Measurements from ENCODE around the gene IRS1. TPM values are rescaled to one million over a fixed set of nuclear protein-coding genes. Genes with fewer than 3 reads are reported as not detected.

IRS1 gene
- total and polyA plus RNA-seq, 3 experiments from 2014 or later: 0.20 to 3.9 (median 3.6) TPM

DNA sequence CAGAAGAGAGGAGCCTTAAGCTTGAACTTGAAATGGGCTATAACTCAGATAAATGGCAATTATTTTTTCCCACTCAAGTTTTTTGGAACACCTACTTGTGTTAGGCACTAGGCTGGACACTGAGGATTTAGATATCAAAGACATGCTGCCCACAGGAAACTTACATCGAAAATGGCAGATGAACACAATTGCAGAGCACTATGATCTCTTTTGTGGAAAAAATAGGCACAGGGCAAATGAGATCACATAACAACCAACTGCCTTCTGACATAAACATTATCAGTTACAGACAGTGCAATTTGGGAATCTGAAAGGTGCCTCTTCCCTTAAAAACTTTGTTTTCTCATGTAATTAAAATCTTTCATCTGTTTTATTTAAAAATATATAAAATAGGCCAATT lies 3.8 kb upstream of the IRS1 start:
- H3K27ac Mint-ChIP-seq: no peak overlapping the region
- H3K36me3 Mint-ChIP-seq: peaks cover 0 to 2% (median 0%) of the 10 kb centered on the region in 3 donors
- ChIA-PET CTCF (interaction anchor here (1.2 to 2.0 kb wide), 7 partner anchors 8 to 1143 kb away, joined by 3 to 18 read pairs (median 5); no protein-coding TSS in a partner anchor), POLR2A (interaction anchor here (0.9 kb wide), 1 partner anchor 32 kb away, joined by 3 read pairs; no protein-coding TSS in a partner anchor)
- H3K9me3 Mint-ChIP-seq: no peaks in the 10 kb centered on the region
- no peaks in the 10 kb centered on the region for H3K36me3 ChIP-seq (ENCODE audit: insufficient read depth, low read length)
- H3K4me1 Mint-ChIP-seq: peaks cover 15 to 22% (median 19%) of the 10 kb centered on the region in 3 donors
- peaks cover 15% of the 10 kb centered on the region for H3K4me1 ChIP-seq (ENCODE audit: insufficient read depth, low read length)
- H3K27me3 ChIP-seq (ENCODE audit: insufficient read depth, low read length, poor library complexity, severe bottlenecking): no peaks in the 10 kb centered on the region
- H3K27me3 Mint-ChIP-seq: peaks cover 14 to 34% of the 10 kb centered on the region in 2 donors
- no peaks in the 10 kb centered on the region for H3K9me3 ChIP-seq (ENCODE audit: low read length)
- no peak overlapping the region for H3K4me3 Mint-ChIP-seq
- no peak for DNase-seq
- no peak overlapping the region for H3K27ac ChIP-seq (ENCODE audit: low read depth, low read length)
- no peak overlapping the region for H3K4me3 ChIP-seq (ENCODE audit: low read length)

DNA sequence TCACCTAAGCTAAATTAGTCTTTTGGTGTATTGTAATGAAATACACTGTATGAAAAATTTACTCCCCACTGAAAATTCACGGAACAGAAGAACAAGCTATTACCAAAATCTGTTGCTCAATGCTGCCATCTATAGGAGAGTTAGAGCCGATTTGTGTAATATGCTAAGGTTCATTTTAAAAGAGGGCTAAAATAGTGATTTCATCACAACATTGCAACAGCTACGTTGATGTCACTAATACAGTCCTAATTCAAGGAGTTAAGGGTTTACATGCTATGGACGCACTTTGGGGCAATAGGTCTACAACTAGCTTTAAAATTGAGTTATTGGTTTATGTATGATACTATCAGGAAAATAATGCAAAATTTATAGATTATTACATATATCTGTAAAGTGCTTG lies 3.0 kb upstream of the IRS1 start:
- Histone ChIP-seq H3K36me3 (ENCODE audit: insufficient read depth, low read length) (no peaks in the 10 kb centered on the region), H3K27me3 (ENCODE audit: insufficient read depth, low read length, poor library complexity, severe bottlenecking) (no peaks in the 10 kb centered on the region), H3K4me3 (ENCODE audit: low read length) (no peak overlapping the region), H3K9me3 (ENCODE audit: low read length) (no peaks in the 10 kb centered on the region), H3K4me1 (ENCODE audit: insufficient read depth, low read length) (peaks cover 15% of the 10 kb centered on the region), H3K27ac (ENCODE audit: low read depth, low read length) (no peak overlapping the region)
- ChIA-PET POLR2A (interaction anchor here (0.9 kb wide), 1 partner anchor 33 kb away, joined by 3 read pairs; no protein-coding TSS in a partner anchor), CTCF (interaction anchor here (0.6 to 2.0 kb wide), 19 partner anchors 9 to 1142 kb away, joined by 3 to 18 read pairs (median 4); no protein-coding TSS in a partner anchor)
- peaks cover 15 to 22% (median 22%) of the 10 kb centered on the region in 3 donors for H3K4me1 Mint-ChIP-seq
- H3K36me3 Mint-ChIP-seq: peaks cover 0 to 3% (median 0%) of the 10 kb centered on the region in 3 donors
- peak in 2 of 5 donors; percentile 53 to 65 for DNase-seq
- no peaks in the 10 kb centered on the region for H3K9me3 Mint-ChIP-seq
- H3K4me3 Mint-ChIP-seq: peak overlapping the region in 1 of 7 donors; percentile 18
- no peak overlapping the region for H3K27ac Mint-ChIP-seq
- peaks cover 8 to 26% of the 10 kb centered on the region in 2 donors for H3K27me3 Mint-ChIP-seq

DNA sequence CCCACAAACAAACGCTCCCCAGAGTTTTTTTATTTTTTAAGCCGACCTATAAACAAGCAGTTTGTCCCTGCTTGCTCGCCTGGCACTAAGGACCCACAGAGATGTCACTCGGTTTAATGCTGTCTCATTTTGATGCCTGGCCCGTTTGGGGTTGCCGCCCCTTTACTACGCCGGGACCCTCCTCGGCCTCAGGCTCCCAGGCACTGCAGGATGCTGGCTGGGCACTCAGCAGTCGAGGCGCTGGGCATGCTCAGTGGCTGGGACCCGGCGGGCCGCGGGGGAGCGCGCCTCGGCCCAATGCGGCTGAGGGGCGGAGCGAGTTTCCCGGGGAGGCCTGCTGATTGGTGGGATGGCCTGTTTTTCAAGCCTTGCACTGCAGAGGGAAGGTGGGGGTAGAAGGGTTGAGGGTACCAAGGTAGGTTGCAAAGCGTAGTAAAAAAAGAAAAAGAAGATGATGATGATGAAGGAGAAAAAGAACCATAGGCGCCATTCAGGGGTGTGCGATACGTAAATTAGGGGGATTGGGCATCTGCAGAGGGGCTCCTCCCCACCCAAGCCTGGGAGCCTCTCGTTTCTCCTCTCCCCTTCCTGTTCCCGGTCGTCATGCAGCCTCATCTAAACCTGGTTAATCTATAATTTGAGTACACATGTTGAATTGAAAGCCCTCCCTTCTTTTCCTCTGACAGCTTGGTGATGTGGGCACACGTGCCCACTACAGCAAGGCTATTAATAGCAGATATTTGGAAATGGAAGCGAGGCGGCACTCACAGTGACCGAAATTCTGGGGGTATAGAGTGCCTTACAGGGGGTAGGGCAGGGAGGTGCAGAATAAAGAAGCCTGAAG lies 1.5 kb upstream of the IRS1 start:
- ChIA-PET CTCF (interaction anchor here (1.1 to 3.7 kb wide), 7 partner anchors 12 to 912 kb away, joined by 4 to 26 read pairs (median 6); no protein-coding TSS in a partner anchor), POLR2A (interaction anchor here (4.7 kb wide), 1 partner anchor 35 kb away, joined by 33 read pairs; the partner anchor contains the start of gene RHBDD1)
- peak overlapping the region; percentile 51 for H3K4me3 ChIP-seq (ENCODE audit: low read length)
- H3K36me3 ChIP-seq (ENCODE audit: insufficient read depth, low read length): no peaks in the 10 kb centered on the region
- H3K4me1 ChIP-seq (ENCODE audit: insufficient read depth, low read length): peaks cover 15% of the 10 kb centered on the region
- peak in 4 of 5 donors; percentile 45 to 76 (median 61) for DNase-seq
- no peak overlapping the region for H3K27ac ChIP-seq (ENCODE audit: low read depth, low read length)
- peaks cover 6 to 16% of the 10 kb centered on the region in 2 donors for H3K27me3 Mint-ChIP-seq
- H3K9me3 ChIP-seq (ENCODE audit: low read length): no peaks in the 10 kb centered on the region
- no peaks in the 10 kb centered on the region for H3K9me3 Mint-ChIP-seq
- H3K27me3 ChIP-seq (ENCODE audit: insufficient read depth, low read length, poor library complexity, severe bottlenecking): no peaks in the 10 kb centered on the region
- H3K4me3 Mint-ChIP-seq: peak overlapping the region; percentile 82 to 94 (median 88)
- peaks cover 0 to 3% (median 0%) of the 10 kb centered on the region in 3 donors for H3K36me3 Mint-ChIP-seq
- peak overlapping the region; percentile 18 to 84 (median 71) for H3K27ac Mint-ChIP-seq
- H3K4me1 Mint-ChIP-seq: peaks cover 15 to 25% (median 22%) of the 10 kb centered on the region in 3 donors

DNA sequence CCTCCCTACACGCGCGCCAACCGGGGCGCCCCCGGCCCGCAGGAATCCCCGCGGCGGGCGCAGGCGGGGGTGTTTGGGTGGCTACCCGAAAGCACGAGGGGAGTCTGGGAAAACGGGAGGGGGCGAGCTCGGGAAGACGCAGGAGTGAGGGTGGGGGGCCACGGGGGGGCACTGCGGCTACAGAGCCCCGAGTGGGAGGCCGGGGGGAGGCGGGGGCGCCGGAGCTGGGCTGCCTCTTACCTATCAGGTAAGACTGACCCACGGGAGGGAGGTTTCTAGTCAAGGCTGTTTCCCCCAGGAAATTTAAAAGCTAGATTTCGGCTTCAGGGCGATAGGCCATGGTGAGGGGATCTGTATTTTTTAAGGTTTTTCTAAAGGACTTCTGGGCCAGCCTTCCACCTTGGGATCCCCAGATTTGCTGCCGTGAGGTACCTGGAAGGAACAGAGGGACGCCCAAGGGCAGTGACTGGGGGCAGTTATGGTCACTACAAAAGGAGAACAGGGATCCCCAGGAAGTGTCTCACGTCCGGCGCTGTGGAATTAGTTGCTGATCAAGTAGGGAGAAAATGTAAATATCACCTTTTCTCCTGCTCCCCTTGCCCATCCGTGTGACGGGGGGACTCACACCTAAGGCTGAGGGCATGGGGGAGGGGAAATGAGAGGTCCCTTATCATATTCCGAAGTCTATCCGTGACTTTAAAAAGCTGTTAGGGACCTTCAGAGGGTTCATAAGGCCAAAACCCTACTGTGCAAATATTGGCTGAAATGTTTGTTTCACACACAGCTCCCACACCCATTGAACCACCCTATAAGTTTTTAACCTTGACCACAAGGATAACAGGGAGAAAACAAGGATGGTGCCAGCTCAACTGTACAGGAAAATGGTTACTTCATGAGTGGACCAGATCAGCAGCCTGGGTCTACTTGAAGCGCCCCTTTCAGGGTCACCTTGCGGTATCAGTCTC lies 638 bp upstream of the IRS1 start:
- Histone ChIP-seq H3K27ac (ENCODE audit: low read depth, low read length) (no peak overlapping the region), H3K4me3 (ENCODE audit: low read length) (peak overlapping the region; percentile 51), H3K36me3 (ENCODE audit: insufficient read depth, low read length) (no peaks in the 10 kb centered on the region), H3K9me3 (ENCODE audit: low read length) (no peaks in the 10 kb centered on the region), H3K4me1 (ENCODE audit: insufficient read depth, low read length) (peaks cover 15% of the 10 kb centered on the region), H3K27me3 (ENCODE audit: insufficient read depth, low read length, poor library complexity, severe bottlenecking) (no peaks in the 10 kb centered on the region)
- Mint-ChIP-seq H3K36me3 (peaks cover 0 to 3% (median 0%) of the 10 kb centered on the region in 3 donors), H3K27me3 (peaks cover 6 to 11% of the 10 kb centered on the region in 2 donors), H3K4me3 (peak overlapping the region; percentile 82 to 94 (median 88)), H3K27ac (peak overlapping the region in 6 of 8 donors; percentile 17 to 84 (median 37)), H3K4me1 (peaks cover 15 to 25% (median 22%) of the 10 kb centered on the region in 3 donors), H3K9me3 (no peaks in the 10 kb centered on the region)
- ChIA-PET CTCF (interaction anchor here (0.9 to 3.7 kb wide), 8 partner anchors 11 to 911 kb away, joined by 3 to 26 read pairs (median 4); no protein-coding TSS in a partner anchor), POLR2A (interaction anchor here (0.9 to 4.7 kb wide), 3 partner anchors 9 to 36 kb away, joined by 3 to 33 read pairs (median 9); partner anchors contain the start of gene RHBDD1)
- peak in 1 of 5 donors; percentile 21 for DNase-seq

DNA sequence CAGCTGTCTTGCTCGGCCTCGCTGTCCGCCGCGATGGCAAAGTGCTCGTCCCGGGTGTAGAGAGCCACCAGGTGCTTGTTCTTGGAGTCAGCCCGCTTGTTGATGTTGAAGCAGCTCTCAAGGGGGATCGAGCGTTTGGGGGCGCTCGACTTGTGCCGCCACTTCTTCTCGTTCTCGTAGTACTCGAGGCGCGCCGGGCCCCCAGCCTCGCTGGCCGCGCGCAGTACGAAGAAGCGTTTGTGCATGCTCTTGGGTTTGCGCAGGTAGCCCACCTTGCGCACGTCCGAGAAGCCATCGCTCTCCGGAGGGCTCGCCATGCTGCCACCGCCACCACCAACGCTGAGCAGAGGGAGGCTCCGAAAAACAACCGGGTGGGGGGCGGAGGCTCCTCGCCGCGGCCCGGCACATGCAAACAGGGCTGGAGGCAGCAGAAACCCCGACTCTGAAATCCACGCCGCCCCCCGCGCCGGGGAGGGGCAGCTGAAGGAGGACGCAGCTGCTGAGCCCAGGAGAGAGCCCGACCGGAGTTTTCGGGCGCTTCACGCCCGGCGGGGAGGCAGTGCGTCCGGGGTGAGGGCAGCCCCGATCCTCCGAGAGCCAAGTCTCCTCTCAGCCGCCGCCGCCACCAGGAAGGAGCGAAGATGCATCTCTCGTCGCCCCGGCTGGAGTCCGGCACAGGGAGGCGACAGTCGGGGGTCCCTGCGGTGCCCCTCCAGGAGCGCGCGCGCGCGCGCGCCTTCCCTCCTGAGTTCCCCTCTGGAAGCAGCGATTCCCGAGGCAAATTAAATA lies 1.0 kb downstream of the IRS1 start:
- peak overlapping the region in 6 of 8 donors; percentile 35 to 81 (median 64) for H3K27ac Mint-ChIP-seq
- Histone ChIP-seq H3K9me3 (ENCODE audit: low read length) (no peaks in the 10 kb centered on the region), H3K27me3 (ENCODE audit: insufficient read depth, low read length, poor library complexity, severe bottlenecking) (no peaks in the 10 kb centered on the region), H3K27ac (ENCODE audit: low read depth, low read length) (no peak overlapping the region), H3K4me3 (ENCODE audit: low read length) (peak overlapping the region; percentile 66), H3K36me3 (ENCODE audit: insufficient read depth, low read length) (no peaks in the 10 kb centered on the region), H3K4me1 (ENCODE audit: insufficient read depth, low read length) (peaks cover 15% of the 10 kb centered on the region)
- no peaks in the 10 kb centered on the region for H3K9me3 Mint-ChIP-seq
- peaks cover 0 to 6% of the 10 kb centered on the region in 2 donors for H3K27me3 Mint-ChIP-seq
- ChIA-PET POLR2A (interaction anchor here (0.6 to 4.7 kb wide), 4 partner anchors 9 to 62 kb away, joined by 3 to 33 read pairs (median 4); partner anchors contain the start of gene RHBDD1), CTCF (interaction anchor here (0.7 to 3.7 kb wide), 13 partner anchors 9 to 1746 kb away, joined by 3 to 26 read pairs (median 4); partner anchors contain the start of gene RHBDD1)
- peak overlapping the region; percentile 85 to 96 (median 90) for H3K4me3 Mint-ChIP-seq
- peaks cover 18 to 37% (median 22%) of the 10 kb centered on the region in 3 donors for H3K4me1 Mint-ChIP-seq
- DNase-seq: peak in 4 of 5 donors; percentile 18 to 68 (median 52)
- H3K36me3 Mint-ChIP-seq: peaks cover 0 to 3% (median 0%) of the 10 kb centered on the region in 3 donors

DNA sequence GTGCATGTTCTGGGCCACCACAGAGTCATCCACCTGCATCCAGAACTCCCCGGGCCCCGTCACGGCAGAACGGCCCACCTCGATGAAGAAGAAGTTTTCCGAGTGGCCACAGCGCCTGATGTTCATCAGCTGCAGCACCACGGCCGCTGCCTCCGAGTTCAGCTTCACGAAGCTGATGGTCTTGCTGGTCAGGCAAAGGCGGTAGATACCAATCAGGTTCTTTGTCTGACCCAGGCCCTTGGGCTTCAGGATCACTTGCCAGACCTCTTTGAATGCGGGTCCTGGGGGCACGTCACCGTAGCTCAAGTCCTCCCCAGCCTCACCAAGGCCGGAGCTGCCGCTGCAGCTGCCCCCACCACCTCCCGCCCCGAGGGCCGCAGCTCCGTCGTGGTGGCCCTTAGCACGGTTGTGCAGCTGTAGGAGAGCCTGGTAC lies 1.6 kb downstream of the IRS1 start:
- Mint-ChIP-seq H3K27me3 (peaks cover 0 to 5% of the 10 kb centered on the region in 2 donors), H3K27ac (peak overlapping the region in 4 of 8 donors; percentile 35 to 70 (median 64)), H3K9me3 (no peaks in the 10 kb centered on the region), H3K4me3 (peak overlapping the region; percentile 85 to 96 (median 90)), H3K4me1 (peaks cover 18 to 42% (median 25%) of the 10 kb centered on the region in 3 donors), H3K36me3 (peaks cover 0 to 3% (median 0%) of the 10 kb centered on the region in 3 donors)
- Histone ChIP-seq H3K4me1 (ENCODE audit: insufficient read depth, low read length) (peaks cover 15% of the 10 kb centered on the region), H3K27ac (ENCODE audit: low read depth, low read length) (no peak overlapping the region), H3K9me3 (ENCODE audit: low read length) (no peaks in the 10 kb centered on the region), H3K27me3 (ENCODE audit: insufficient read depth, low read length, poor library complexity, severe bottlenecking) (no peaks in the 10 kb centered on the region), H3K36me3 (ENCODE audit: insufficient read depth, low read length) (no peaks in the 10 kb centered on the region), H3K4me3 (ENCODE audit: low read length) (peak overlapping the region; percentile 66)
- POLR2A ChIA-PET: interaction anchor here (0.5 to 4.7 kb wide), 4 partner anchors 8 to 40 kb away, joined by 3 to 33 read pairs (median 4); partner anchors contain the start of gene RHBDD1
- CTCF ChIA-PET: interaction anchor here (1.0 to 3.7 kb wide), 8 partner anchors 9 to 1745 kb away, joined by 3 to 26 read pairs (median 5); partner anchors contain the start of gene RHBDD1
- no peak for DNase-seq

All from CD8-positive, alpha-beta memory T cell (primary cell).